KBM-7 (cell line): ENCODE results near the gene OR1J4.

Experiments
- DNase-seq: peaks from one replicate; pipeline ENCODE4 v3.0.0-alpha.2; 2015
- in situ Hi-C: fragments of 300-500 bp; cut with MboI; formaldehyde crosslinking; loops from 2 replicates; pipeline ENCODE4 v1.14.3; 2020; ENCODE audit warnings: low sequenced_read_pairs, low pct_unique_long_range_greater_than_20kb, mixed read lengths

OR1J4 gene

GRCh38 chr9:122562134-122562760, 43.3 kb downstream of the OR1J4 start:
- DNase-seq = no peak
- in situ Hi-C loops = no loop called here

GRCh38 chr9:122567901-122568300, 49.0 kb downstream of the OR1J4 start:
- DNase-seq = no peak
- in situ Hi-C loops = no loop called here
